GM12891 (cell line): ENCODE data around the gene PPP4R4.

Experiments used
- POLR2A ChIP-seq: IDR thresholded peaks from 2 replicates; pipeline ENCODE4 v1.6.1; 2011; ENCODE audit warnings: low read depth, low read length, control low read depth
- POLR2AphosphoS5 ChIP-seq: IDR thresholded peaks from 2 replicates; pipeline ENCODE4 v1.6.1; 2011; ENCODE audit warnings: low read depth, low read length, control low read depth
- POU2F2 ChIP-seq: IDR thresholded peaks from 2 replicates; pipeline ENCODE4 v1.6.1; 2011; ENCODE audit warnings: low read depth, mild to moderate bottlenecking, control low read depth, low read length, moderate library complexity
- SPI1 ChIP-seq: IDR thresholded peaks from 2 replicates; pipeline ENCODE4 v1.6.1; 2011; ENCODE audit warnings: low read depth, low read length, control low read depth
- TAF1 ChIP-seq: IDR thresholded peaks from 2 replicates; pipeline ENCODE4 v1.6.1; 2011; ENCODE audit warnings: low read depth, low read length, control low read depth

DNA sequence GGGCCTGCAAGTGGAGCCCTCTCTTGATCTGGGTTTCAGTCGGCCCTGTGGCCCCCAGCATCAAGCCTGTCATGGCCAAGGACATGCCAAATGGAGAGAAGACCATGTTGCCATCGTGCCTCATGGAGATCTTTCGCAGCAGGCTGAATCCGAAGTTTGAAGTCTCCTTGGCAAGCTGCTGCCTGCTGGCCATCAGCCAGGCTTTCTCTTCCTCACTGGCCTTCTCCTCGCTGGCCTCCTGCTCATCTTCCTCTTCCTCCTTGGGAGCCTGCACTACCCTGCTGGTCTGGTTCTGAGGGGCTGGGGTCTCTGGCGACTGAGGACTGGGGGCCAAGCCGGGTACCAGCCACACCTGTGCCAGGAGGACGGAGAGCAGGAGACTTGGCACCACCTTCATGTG is 116.1 kb downstream of the PPP4R4 start:
- no peak for TF ChIP-seq POLR2AphosphoS5
- no peak for TF ChIP-seq POLR2A
- no peak for TF ChIP-seq POU2F2
- TF ChIP-seq SPI1, result no peak
- TF ChIP-seq TAF1, result no peak
